AG04449 (cell line): Measurements from ENCODE around the gene NUF2.

ENCODE experiments used
- CTCF ChIA-PET: fragments of 350-600 bp; formaldehyde crosslinking; extraction: SDS; loops from one replicate; lab custom pipeline; 2021; ENCODE audit warnings: antibody characterized with exemption; lab: Yijun Ruan, JAX
- POLR2A ChIA-PET: fragments of 400-600, 350-600 bp; formaldehyde crosslinking; extraction: SDS; loops from one replicate; lab custom pipeline; 2020; ENCODE audit warnings: antibody characterized with exemption, inconsistent platforms; lab: Yijun Ruan, JAX
- DNase-seq: peaks from one replicate; pipeline ENCODE4 v3.0.0-alpha.2; 2010; ENCODE audit warnings: low read depth, low spot score
- H3K4me3 ChIP-seq: 2 replicates; pipeline ENCODE4 v1.5.1; 2011; ENCODE audit warnings: low read depth, mild to moderate bottlenecking, control low read depth, low read length
- CTCF ChIP-seq: IDR thresholded peaks from one replicate; pipeline ENCODE4 v1.5.1; 2011; ENCODE audit warnings: mild to moderate bottlenecking, moderate library complexity, low read length, control low read depth, inconsistent platforms; ENCODE audit not compliant: insufficient read depth; ENCODE audit errors: missing control alignments

NUF2 gene

GRCh38 chr1:163395790-163396189 is 74.0 kb downstream of the NUF2 start:
- no peak overlapping the region for H3K4me3 ChIP-seq
- TF ChIP-seq CTCF: no peak
- DNase-seq: no peak
- ChIA-PET CTCF (interaction anchor here (1.1 kb wide), 1 partner anchor 37 kb away, joined by 5 read pairs; no protein-coding TSS in a partner anchor), POLR2A (no interaction called here)

- H3K4me3 ChIP-seq: no peak overlapping the region
- DNase-seq: no peak
- POLR2A ChIA-PET: no interaction called here
- no peak for TF ChIP-seq CTCF
- CTCF ChIA-PET: interaction anchor here (0.8 kb wide), 1 partner anchor 39 kb away, joined by 3 read pairs; no protein-coding TSS in a partner anchor
Measured at GRCh38 chr1:163397451-163398200, 75.9 kb downstream of the NUF2 start.

GRCh38 chr1:163399001-163399400 is 77.2 kb downstream of the NUF2 start:
- TF ChIP-seq CTCF: no peak
- CTCF ChIA-PET: no interaction called here
- POLR2A ChIA-PET: no interaction called here

GRCh38 chr1:163399976-163400601 is 78.3 kb downstream of the NUF2 start:
- CTCF ChIA-PET: interaction anchor here (0.8 to 1.0 kb wide), 2 partner anchors 9 to 11 kb away, joined by 3 read pairs; no protein-coding TSS in a partner anchor
- no peak for TF ChIP-seq CTCF
- POLR2A ChIA-PET: no interaction called here
- no peak overlapping the region for H3K4me3 ChIP-seq
- no peak for DNase-seq

More at GRCh38 chr1:163399001-163399400, 77.2 kb downstream of the NUF2 start:
- no peak overlapping the region for H3K4me3 ChIP-seq
- no peak for DNase-seq

- no peak overlapping the region for H3K4me3 ChIP-seq
- no peak for TF ChIP-seq CTCF
- DNase-seq: no peak
- ChIA-PET CTCF (no interaction called here), POLR2A (no interaction called here)
Measured at GRCh38 chr1:163401211-163401610, 79.5 kb downstream of the NUF2 start.
